Keratinocyte (primary cell): ENCODE data around the gene ARMC3. TPM values are rescaled to one million over a fixed set of nuclear protein-coding genes. Genes with fewer than 3 reads are reported as not detected.
A peak's percentile ranks its signal among the peaks of the same experiment; 100 is the strongest.
"Not testable (repeated sequence)": the region's sequence is repeated elsewhere in the genome, so short reads cannot be mapped to it uniquely, and the experiment has no call there.

Source experiments
- DNase-seq: peaks from one replicate; pipeline ENCODE4 v3.0.0-alpha.2; 2011; ENCODE audit warnings: low read depth, missing footprints, low spot score
- FAIRE-seq: peaks from 2 replicates; lab custom pipeline; 2011; peaks lifted over from hg19 to GRCh38; lab: Jason Lieb, UNC
- H2AFZ ChIP-seq: 2 replicates; pipeline ENCODE4 v1.6.0; 2012; ENCODE audit warnings: low read length, control low read depth, inconsistent platforms; ENCODE audit not compliant: control insufficient read depth
- H3K27ac ChIP-seq: 2 replicates; pipeline ENCODE4 v1.5.1; 2011; ENCODE audit warnings: low read length; ENCODE audit not compliant: control insufficient read depth, insufficient read depth
- H3K27me3 ChIP-seq: 3 replicates; pipeline ENCODE4 v1.6.0; 2011; ENCODE audit warnings: low read length; ENCODE audit not compliant: control insufficient read depth, insufficient read depth; ENCODE audit errors: extremely low read depth
- H3K36me3 ChIP-seq, 2 experiments: 2 replicates in 1 of 2; 3 replicates in 1 of 2; pipeline ENCODE4 v1.5.1; 2011; ENCODE audit warnings: low read length in 2 of 2, mild to moderate bottlenecking in 1 of 2; ENCODE audit not compliant: control insufficient read depth in 2 of 2, insufficient read depth in 2 of 2; ENCODE audit errors: extremely low read depth in 1 of 2
- H3K4me1 ChIP-seq: 3 replicates; pipeline ENCODE4 v1.5.1; 2011; ENCODE audit warnings: low read length; ENCODE audit not compliant: control insufficient read depth, insufficient read depth; ENCODE audit errors: extremely low read depth
- H3K4me2 ChIP-seq: 3 replicates; pipeline ENCODE4 v1.6.0; 2011; ENCODE audit warnings: low read depth, low read length; ENCODE audit not compliant: control insufficient read depth, insufficient read depth; ENCODE audit errors: extremely low read depth
- H3K4me3 ChIP-seq, 3 experiments: fragments of 200-600 bp in 1 of 3; sonication (generic) in 1 of 3; 2 replicates in 2 of 3; 3 replicates in 1 of 3; pipeline ENCODE4 v1.5.1; 2011 to 2016; ENCODE audit warnings: low read length in 3 of 3, mild to moderate bottlenecking in 3 of 3, control low read depth in 2 of 3, inconsistent platforms in 1 of 3, low read depth in 1 of 3, mixed read lengths in 1 of 3, mixed run types in 1 of 3, moderate library complexity in 1 of 3; ENCODE audit not compliant: control insufficient read depth in 2 of 3, insufficient read depth in 2 of 3; ENCODE audit errors: extremely low read depth in 1 of 3
- H3K79me2 ChIP-seq: 2 replicates; pipeline ENCODE4 v1.6.0; 2012; ENCODE audit warnings: low read length; ENCODE audit not compliant: control insufficient read depth, insufficient read depth
- H3K9ac ChIP-seq: 3 replicates; pipeline ENCODE4 v1.6.0; 2011; ENCODE audit warnings: low read length; ENCODE audit not compliant: control insufficient read depth, insufficient read depth; ENCODE audit errors: extremely low read depth
- H3K9me1 ChIP-seq: 3 replicates; pipeline ENCODE4 v1.6.0; 2011; ENCODE audit warnings: low read length; ENCODE audit not compliant: control insufficient read depth, insufficient read depth; ENCODE audit errors: extremely low read depth
- H3K9me3 ChIP-seq: 2 replicates; pipeline ENCODE4 v1.5.1; 2012; ENCODE audit warnings: low read depth, low read length; ENCODE audit not compliant: control insufficient read depth
- H4K20me1 ChIP-seq: 3 replicates; pipeline ENCODE4 v1.6.0; 2011; ENCODE audit warnings: low read length; ENCODE audit not compliant: control insufficient read depth, insufficient read depth; ENCODE audit errors: extremely low read depth
- EZH2 ChIP-seq: IDR thresholded peaks from one replicate; pipeline ENCODE4 v1.6.1; 2012; ENCODE audit warnings: inconsistent platforms, mild to moderate bottlenecking, low read length, moderate library complexity
- dilution Hi-C: fragments of 300-500 bp; cut with MboI; formaldehyde crosslinking; loops from one replicate; pipeline ENCODE4 v1.7.0; 2020; ENCODE audit warnings: low sequenced_read_pairs; ENCODE audit not compliant: extremely low pct_ligation_motif_present
- polyA plus RNA-seq, 5 experiments: library from polyadenylated mRNA; depleted of rRNA in 3 of 5; stranded (reverse) in 3 of 5; stranded (forward) in 1 of 5; unstranded in 1 of 5; fragments of >200 nt; gene quantifications; 1 replicate in 1 of 5; 2 replicates in 3 of 5; 3 replicates in 1 of 5; pipeline versions ENCODE4 v1.2.1 to v1.2.3, GENCODE V29; 2011 to 2012; ENCODE audit warnings: missing spikeins in 2 of 5, low read depth in 1 of 5, low replicate concordance in 1 of 5
- TF ChIP-seq, protein P1 (sequence below), 3 experiments: IDR thresholded peaks in 1 of 3; conservative IDR thresholded peaks in 1 of 3; optimal IDR thresholded peaks in 1 of 3; 2 replicates in 2 of 3; 3 replicates in 1 of 3; pipeline versions ENCODE3 to v1.5.1; 2011; ENCODE audit warnings: low read length in 3 of 3, mild to moderate bottlenecking in 3 of 3, moderate library complexity in 2 of 3, control low read depth in 1 of 3, inconsistent platforms in 1 of 3; ENCODE audit not compliant: insufficient read depth in 2 of 3; ENCODE audit errors: extremely low read depth in 1 of 3

Gene ARMC3
- polyA plus RNA-seq, 1 donor (not counting 4 experiments of a cell fraction or from before 2014, with no cell fraction given), result not detected

DNA sequence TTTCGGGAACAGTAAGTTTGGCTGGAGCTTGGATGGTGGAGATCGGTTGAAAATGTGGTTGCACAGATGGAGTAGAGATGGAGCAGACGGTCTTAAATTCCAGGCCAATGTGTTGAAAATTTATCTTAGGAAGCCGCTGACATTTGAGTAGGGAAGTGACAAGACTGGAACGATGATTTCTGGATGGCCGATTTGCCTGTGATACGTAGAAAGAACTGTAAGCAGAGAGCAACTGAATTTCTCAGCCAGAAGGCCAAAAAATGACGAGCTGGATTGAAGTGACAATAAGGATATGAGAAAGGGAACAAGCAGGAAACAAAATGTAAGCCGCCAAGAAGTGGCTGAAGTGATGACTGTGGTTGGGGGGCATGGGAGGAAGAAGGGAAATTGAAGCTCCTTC, 687 bp upstream of the ARMC3 start:
- dilution Hi-C loops, result no loop called here
- H3K4me2 ChIP-seq, result peak overlapping the region; percentile 71
- FAIRE-seq (no peak), DNase-seq (no peak)
- H3K9me3 ChIP-seq, result no peaks in the 10 kb centered on the region
- no peak overlapping the region for H3K27ac ChIP-seq
- H3K9ac ChIP-seq, result no peak overlapping the region
- no peaks in the 10 kb centered on the region for H3K36me3 ChIP-seq
- peaks cover 9% of the 10 kb centered on the region for H3K27me3 ChIP-seq
- no peak overlapping the region for H2AFZ ChIP-seq
- TF ChIP-seq, protein P1, sequence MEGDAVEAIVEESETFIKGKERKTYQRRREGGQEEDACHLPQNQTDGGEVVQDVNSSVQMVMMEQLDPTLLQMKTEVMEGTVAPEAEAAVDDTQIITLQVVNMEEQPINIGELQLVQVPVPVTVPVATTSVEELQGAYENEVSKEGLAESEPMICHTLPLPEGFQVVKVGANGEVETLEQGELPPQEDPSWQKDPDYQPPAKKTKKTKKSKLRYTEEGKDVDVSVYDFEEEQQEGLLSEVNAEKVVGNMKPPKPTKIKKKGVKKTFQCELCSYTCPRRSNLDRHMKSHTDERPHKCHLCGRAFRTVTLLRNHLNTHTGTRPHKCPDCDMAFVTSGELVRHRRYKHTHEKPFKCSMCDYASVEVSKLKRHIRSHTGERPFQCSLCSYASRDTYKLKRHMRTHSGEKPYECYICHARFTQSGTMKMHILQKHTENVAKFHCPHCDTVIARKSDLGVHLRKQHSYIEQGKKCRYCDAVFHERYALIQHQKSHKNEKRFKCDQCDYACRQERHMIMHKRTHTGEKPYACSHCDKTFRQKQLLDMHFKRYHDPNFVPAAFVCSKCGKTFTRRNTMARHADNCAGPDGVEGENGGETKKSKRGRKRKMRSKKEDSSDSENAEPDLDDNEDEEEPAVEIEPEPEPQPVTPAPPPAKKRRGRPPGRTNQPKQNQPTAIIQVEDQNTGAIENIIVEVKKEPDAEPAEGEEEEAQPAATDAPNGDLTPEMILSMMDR (optimal IDR thresholded peaks at IDR 0.05 in 1 of 3, IDR thresholded peaks at IDR 0.05 in 1 of 3, conservative IDR thresholded peaks at IDR 0.05 in 1 of 3; ENCODE audit: extremely low read depth in 1 of 3, insufficient read depth in 2 of 3, low read length in 3 of 3), result no peak
- no peak for TF ChIP-seq EZH2
- H3K4me3 ChIP-seq, result no peak overlapping the region
- no peaks in the 10 kb centered on the region for H4K20me1 ChIP-seq
- no peaks in the 10 kb centered on the region for H3K79me2 ChIP-seq
- H3K4me1 ChIP-seq, result peaks cover 3% of the 10 kb centered on the region
- H3K9me1 ChIP-seq, result no peaks in the 10 kb centered on the region

DNA sequence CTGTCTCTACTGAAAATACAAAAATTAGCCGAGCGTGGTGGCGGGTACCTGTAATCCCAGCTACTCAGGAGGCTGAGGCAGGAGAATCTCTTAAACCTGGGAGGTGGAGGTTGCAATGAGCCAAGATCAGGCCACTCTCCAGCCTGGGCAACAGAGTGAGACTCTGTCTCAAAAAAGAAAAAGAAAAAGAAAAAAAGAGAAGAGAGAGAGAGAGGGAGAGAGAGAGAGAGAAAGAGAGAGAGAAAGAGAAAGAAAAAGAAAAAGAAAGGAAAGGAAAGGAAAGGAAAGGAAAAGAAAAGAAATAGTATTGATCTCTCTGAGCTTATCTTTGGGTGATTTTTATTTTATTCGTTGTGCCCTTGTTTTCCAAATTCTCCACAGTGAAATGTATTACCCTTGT, 1.2 kb downstream of the ARMC3 start:
- FAIRE-seq, result not testable (repeated sequence)

DNA sequence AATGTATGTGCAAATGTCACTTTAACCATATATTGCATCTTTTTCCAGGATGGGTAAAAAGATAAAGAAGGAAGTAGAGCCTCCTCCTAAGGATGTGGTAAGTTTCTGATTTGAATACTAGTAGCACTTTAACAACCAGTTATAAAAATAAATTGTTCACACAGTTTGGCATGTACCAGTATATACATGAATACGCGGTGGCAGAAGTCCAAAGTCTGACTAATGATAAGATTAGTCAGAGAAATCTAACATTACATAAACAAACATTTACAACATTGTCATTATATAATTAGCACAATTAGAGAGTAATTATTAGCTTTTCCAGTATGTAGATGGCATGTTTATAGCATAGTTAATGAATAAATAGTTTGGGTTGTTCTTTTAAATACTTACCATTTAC, 4.1 kb downstream of the ARMC3 start:
- no peak for FAIRE-seq
- Histone ChIP-seq H3K36me3 (no peaks in the 10 kb centered on the region), H3K79me2 (no peaks in the 10 kb centered on the region), H3K9me1 (no peaks in the 10 kb centered on the region), H3K9ac (no peak overlapping the region), H2AFZ (no peak overlapping the region), H3K4me3 (no peak overlapping the region), H3K4me2 (no peak overlapping the region), H3K9me3 (no peaks in the 10 kb centered on the region), H3K27me3 (peaks cover 9% of the 10 kb centered on the region), H3K27ac (no peak overlapping the region), H4K20me1 (no peaks in the 10 kb centered on the region), H3K4me1 (peaks cover 3% of the 10 kb centered on the region)
- dilution Hi-C loops, result no loop called here
- peak; percentile 13 for DNase-seq
- TF ChIP-seq, protein P1 (optimal IDR thresholded peaks at IDR 0.05 in 1 of 3, IDR thresholded peaks at IDR 0.05 in 1 of 3, conservative IDR thresholded peaks at IDR 0.05 in 1 of 3; ENCODE audit: extremely low read depth in 1 of 3, insufficient read depth in 2 of 3, low read length in 3 of 3), result no peak
- TF ChIP-seq EZH2, result no peak

More for the DNA sequence above, 1.2 kb downstream of the ARMC3 start:
- H3K4me3 ChIP-seq, H4K20me1 ChIP-seq, H3K27me3 ChIP-seq, dilution Hi-C loops, H3K36me3 ChIP-seq, H3K27ac ChIP-seq, H3K4me1 ChIP-seq, H3K9me1 ChIP-seq, H3K9ac ChIP-seq, H2AFZ ChIP-seq, H3K79me2 ChIP-seq, H3K4me2 ChIP-seq, DNase-seq, H3K9me3 ChIP-seq: not testable (repeated sequence)
